Calu3 (cell line): ENCODE results near the gene TSPAN6. TPM values are rescaled to one million over a fixed set of nuclear protein-coding genes. Genes with fewer than 3 reads are reported as not detected.

Experiments
- BruUV-seq: library from RNA; stranded (reverse); fragments of 400-500 nt; replicated peaks from 2 replicates; lab custom pipeline; 2021; lab: Mats Ljungman, UMichigan
- CTCF ChIA-PET: fragments of 300-600 bp; sonication (Branson Sonifier 250); formaldehyde crosslinking; loops from one replicate; lab custom pipeline; 2022; ENCODE audit warnings: antibody characterized with exemption; lab: Charles Lee
- DNase-seq: peaks from one replicate; pipeline ENCODE4 v3.0.0; 2022
- H3K27ac Mint-ChIP-seq: one replicate; pipeline ENCODE4 v1.8.0; 2022; ENCODE audit warnings: mixed read lengths; ENCODE audit not compliant: unreplicated experiment
- H3K27me3 Mint-ChIP-seq: one replicate; pipeline ENCODE4 v1.8.0; 2022; ENCODE audit warnings: mixed read lengths; ENCODE audit not compliant: unreplicated experiment
- H3K36me3 Mint-ChIP-seq: one replicate; pipeline ENCODE4 v1.8.0; 2022; ENCODE audit warnings: mild to moderate bottlenecking, moderate library complexity, mixed read lengths; ENCODE audit not compliant: insufficient read depth, unreplicated experiment
- H3K4me1 Mint-ChIP-seq: one replicate; pipeline ENCODE4 v1.8.0; 2022; ENCODE audit warnings: mild to moderate bottlenecking, low read depth, mixed read lengths; ENCODE audit not compliant: unreplicated experiment
- H3K4me3 Mint-ChIP-seq: one replicate; pipeline ENCODE4 v1.8.0; 2022; ENCODE audit warnings: mild to moderate bottlenecking, low read depth, moderate library complexity, mixed read lengths; ENCODE audit not compliant: unreplicated experiment
- H3K9me3 Mint-ChIP-seq: one replicate; pipeline ENCODE4 v1.8.0; 2022; ENCODE audit warnings: low read depth, mixed read lengths; ENCODE audit not compliant: unreplicated experiment
- intact Hi-C: fragments of 100-400 bp; cut with micrococcal nuclease; formaldehyde crosslinking; loops from one replicate; pipeline ENCODE4 v1.10.0; 2022; ENCODE audit not compliant: unreplicated experiment
- total RNA-seq: library from RNA; stranded (reverse); gene quantifications from 2 replicates; pipeline ENCODE4 v1.2.3, GENCODE V29; 2022
- TF ChIP-seq, protein P1 (sequence below): fragments of 200-600 bp; IDR thresholded peaks from one replicate; pipeline ENCODE4 v1.8.0; 2022; ENCODE audit warnings: antibody characterized with exemption; ENCODE audit not compliant: unreplicated experiment

Gene TSPAN6
- total RNA-seq, 1 experiment from 2014 or later: 70.6 TPM

DNA sequence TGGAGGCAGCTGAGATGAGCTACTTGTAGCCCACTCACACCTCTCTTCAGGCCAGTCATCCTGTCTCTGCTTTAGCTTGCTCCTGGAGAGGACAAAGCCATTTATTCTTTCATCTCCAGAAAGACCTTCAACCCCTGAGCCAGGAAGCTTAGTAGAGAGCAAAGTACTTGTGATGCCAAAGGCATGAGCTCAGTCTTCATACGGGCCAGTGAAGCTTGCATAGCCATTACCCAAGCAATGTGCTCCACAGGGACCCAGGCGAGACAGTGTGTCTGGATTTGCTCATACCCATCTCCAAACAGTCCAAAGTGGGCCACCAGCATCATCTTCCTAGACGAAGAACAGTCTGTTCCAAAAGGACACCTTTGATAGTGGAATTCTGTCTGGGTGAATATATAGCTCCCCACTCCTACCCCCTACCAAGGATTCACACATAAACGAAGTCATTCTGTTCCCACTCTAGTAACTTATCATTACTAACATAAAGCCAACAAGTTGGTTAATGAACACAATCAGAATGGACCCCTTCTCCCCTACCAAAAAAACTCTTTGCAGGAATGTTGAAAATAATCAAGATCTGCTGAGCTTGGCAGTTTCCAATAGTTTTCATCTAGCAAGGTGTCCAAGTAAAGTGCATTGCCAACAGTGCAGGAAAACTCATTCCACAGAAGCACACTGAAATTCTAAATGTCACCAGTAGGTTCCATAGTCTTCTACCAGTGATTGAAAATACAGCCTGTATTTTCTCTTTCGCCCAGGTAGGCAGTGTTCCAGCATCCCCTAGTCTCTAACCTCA is 45.2 kb downstream of the TSPAN6 start:
- Mint-ChIP-seq H3K4me3 (no peak overlapping the region), H3K36me3 (no peaks in the 10 kb centered on the region), H3K9me3 (no peaks in the 10 kb centered on the region), H3K27me3 (peaks cover 66% of the 10 kb centered on the region), H3K27ac (no peak overlapping the region), H3K4me1 (no peaks in the 10 kb centered on the region)
- intact Hi-C loops: no loop called here
- TF ChIP-seq, protein P1, sequence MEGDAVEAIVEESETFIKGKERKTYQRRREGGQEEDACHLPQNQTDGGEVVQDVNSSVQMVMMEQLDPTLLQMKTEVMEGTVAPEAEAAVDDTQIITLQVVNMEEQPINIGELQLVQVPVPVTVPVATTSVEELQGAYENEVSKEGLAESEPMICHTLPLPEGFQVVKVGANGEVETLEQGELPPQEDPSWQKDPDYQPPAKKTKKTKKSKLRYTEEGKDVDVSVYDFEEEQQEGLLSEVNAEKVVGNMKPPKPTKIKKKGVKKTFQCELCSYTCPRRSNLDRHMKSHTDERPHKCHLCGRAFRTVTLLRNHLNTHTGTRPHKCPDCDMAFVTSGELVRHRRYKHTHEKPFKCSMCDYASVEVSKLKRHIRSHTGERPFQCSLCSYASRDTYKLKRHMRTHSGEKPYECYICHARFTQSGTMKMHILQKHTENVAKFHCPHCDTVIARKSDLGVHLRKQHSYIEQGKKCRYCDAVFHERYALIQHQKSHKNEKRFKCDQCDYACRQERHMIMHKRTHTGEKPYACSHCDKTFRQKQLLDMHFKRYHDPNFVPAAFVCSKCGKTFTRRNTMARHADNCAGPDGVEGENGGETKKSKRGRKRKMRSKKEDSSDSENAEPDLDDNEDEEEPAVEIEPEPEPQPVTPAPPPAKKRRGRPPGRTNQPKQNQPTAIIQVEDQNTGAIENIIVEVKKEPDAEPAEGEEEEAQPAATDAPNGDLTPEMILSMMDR: no peak
- CTCF ChIA-PET: no interaction called here
- DNase-seq: no peak
- BruUV-seq: no TSS peak

GRCh38 chrX:100587861-100588260 is 48.7 kb downstream of the TSPAN6 start:
- H3K4me3 Mint-ChIP-seq: no peak overlapping the region
- TF ChIP-seq, protein P1: no peak
- intact Hi-C loops: no loop called here
- no peaks in the 10 kb centered on the region for H3K4me1 Mint-ChIP-seq
- CTCF ChIA-PET: no interaction called here
- no peaks in the 10 kb centered on the region for H3K36me3 Mint-ChIP-seq
- BruUV-seq: no TSS peak
- H3K9me3 Mint-ChIP-seq: no peaks in the 10 kb centered on the region
- no peak for DNase-seq
- H3K27me3 Mint-ChIP-seq: peaks cover 80% of the 10 kb centered on the region
- no peak overlapping the region for H3K27ac Mint-ChIP-seq

GRCh38 chrX:100586747-100587146 is 49.9 kb downstream of the TSPAN6 start:
- BruUV-seq: no TSS peak
- no peak for DNase-seq
- Mint-ChIP-seq H3K36me3 (no peaks in the 10 kb centered on the region), H3K9me3 (no peaks in the 10 kb centered on the region), H3K27ac (no peak overlapping the region), H3K27me3 (peaks cover 87% of the 10 kb centered on the region), H3K4me3 (no peak overlapping the region), H3K4me1 (no peaks in the 10 kb centered on the region)
- intact Hi-C loops: no loop called here
- TF ChIP-seq, protein P1: no peak
- CTCF ChIA-PET: no interaction called here

DNA sequence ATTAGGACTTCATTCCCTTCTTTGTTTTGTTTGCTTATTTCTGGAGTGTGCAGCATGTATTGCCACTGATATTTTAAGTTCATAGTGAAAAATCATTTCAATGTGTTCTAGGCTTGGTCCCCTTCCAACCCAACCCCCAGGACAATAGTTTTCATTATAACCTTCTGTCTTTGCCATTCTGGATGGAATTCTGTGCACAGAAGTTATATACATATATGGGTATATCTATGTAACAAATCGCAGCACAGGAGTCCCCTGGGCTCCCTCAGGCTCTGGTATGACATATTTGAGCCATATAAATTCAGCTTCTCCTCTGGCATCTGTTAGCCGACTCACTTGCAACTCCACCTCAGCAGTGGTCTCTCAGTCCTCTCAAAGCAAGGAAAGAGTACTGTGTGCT is 52.0 kb downstream of the TSPAN6 start, which contains the start of gene TNMD:
TSS of gene TNMD (plus strand) at position 326 of the 400 bp plus-strand sequence. CDS start 83 bp downstream, outside the sequence.
- no peaks in the 10 kb centered on the region for H3K9me3 Mint-ChIP-seq
- H3K4me1 Mint-ChIP-seq: no peaks in the 10 kb centered on the region
- BruUV-seq: no TSS peak
- no peak within 1 kb of the TSS for H3K4me3 Mint-ChIP-seq
- TF ChIP-seq, protein P1: no peak
- CTCF ChIA-PET: no interaction called here
- no peak for DNase-seq
- no peak within 1 kb of the TSS for H3K27ac Mint-ChIP-seq
- peaks cover 85% of the 10 kb centered on the region for H3K27me3 Mint-ChIP-seq
- H3K36me3 Mint-ChIP-seq: no peaks in the 10 kb centered on the region
- intact Hi-C loops: no loop called here

Other genes starting within 250 kb of the TSPAN6 start
- 0.02 and 0.50 TPM in 2 replicates for gene PCDH19, start 226.5 kb downstream of the TSPAN6 start, total RNA-seq
- not detected in 2 replicates for gene TNMD, start 51.9 kb downstream of the TSPAN6 start, total RNA-seq
- gene SRPX2, start 7.4 kb upstream of the TSPAN6 start, total RNA-seq: 31.5 and 45.4 TPM in 2 replicates
- 16.0 and 17.3 TPM in 2 replicates for gene SYTL4, start 95.3 kb upstream of the TSPAN6 start, total RNA-seq
- gene CSTF2, start 183.6 kb upstream of the TSPAN6 start, total RNA-seq: 66.3 and 67.2 TPM in 2 replicates
- not detected in 2 replicates for gene NOX1, start 237.6 kb upstream of the TSPAN6 start, total RNA-seq